GM20431 (cell line): Measurements from ENCODE around the gene RBM7.

Experiments
- in situ Hi-C: fragments of 300-500 bp; cut with MseI, MboI; formaldehyde crosslinking; loops from one replicate; pipeline ENCODE4 v1.15.0; 2020; ENCODE audit warnings: low sequenced_read_pairs; ENCODE audit not compliant: unreplicated experiment

Gene RBM7

GRCh38 chr11:114440971-114441763 is 40.7 kb downstream of the RBM7 start:
- in situ Hi-C loops: no loop called here

- in situ Hi-C loops: no loop called here
Observed at GRCh38 chr11:114441921-114442320, 41.5 kb downstream of the RBM7 start.

GRCh38 chr11:114442536-114442935 is 42.1 kb downstream of the RBM7 start:
- in situ Hi-C loops: no loop called here

GRCh38 chr11:114447444-114447843 is 47.0 kb downstream of the RBM7 start:
- in situ Hi-C loops: no loop called here

GRCh38 chr11:114447892-114448291 is 47.4 kb downstream of the RBM7 start:
- in situ Hi-C loops: no loop called here

- in situ Hi-C loops: no loop called here
Observed at GRCh38 chr11:114448749-114449482, 48.5 kb downstream of the RBM7 start.

- in situ Hi-C loops: no loop called here
Observed at GRCh38 chr11:114449845-114450244, 49.4 kb downstream of the RBM7 start.

- in situ Hi-C loops: no loop called here
Observed at GRCh38 chr11:114452399-114452798, 51.9 kb downstream of the RBM7 start.
